Stimulated activated CD4-positive, alpha-beta T cell treated with anti-CD3 and anti-CD28 coated beads, Interleukin-4, amount 100 ng/mL, for 48 hours (primary cell): Measurements from ENCODE around the gene SEC22C.

Experiments
- DNase-seq, 2 donors: peaks; one replicate each; pipeline ENCODE4 v3.0.0-alpha.2; 2020; ENCODE audit warnings: low read depth in 2 of 2

Gene SEC22C

GRCh38 chr3:42535981-42536784 is 45.6 kb downstream of the SEC22C start:
- DNase-seq: peak; percentile 27 to 30

- no peak for DNase-seq
These were observed 48.4 kb downstream of the SEC22C start for GRCh38 chr3:42533161-42533897.

- no peak for DNase-seq
These were observed 49.5 kb downstream of the SEC22C start for GRCh38 chr3:42532229-42532628.

GRCh38 chr3:42531470-42531869 is 50.3 kb downstream of the SEC22C start:
- DNase-seq: no peak

GRCh38 chr3:42530073-42530472 is 51.7 kb downstream of the SEC22C start:
- DNase-seq: no peak

GRCh38 chr3:42529468-42529867 is 52.3 kb downstream of the SEC22C start:
- no peak for DNase-seq

GRCh38 chr3:42527368-42527917 is 54.3 kb downstream of the SEC22C start:
- no peak for DNase-seq

GRCh38 chr3:42526616-42527367 is 55.0 kb downstream of the SEC22C start:
- peak; percentile 40 to 41 for DNase-seq

- no peak for DNase-seq
These were observed 55.9 kb downstream of the SEC22C start for GRCh38 chr3:42525736-42526345.

GRCh38 chr3:42525212-42525611 is 56.6 kb downstream of the SEC22C start:
- DNase-seq: no peak

GRCh38 chr3:42524751-42525150 is 57.0 kb downstream of the SEC22C start:
- no peak for DNase-seq

GRCh38 chr3:42520906-42521305 is 60.9 kb downstream of the SEC22C start:
- no peak for DNase-seq

GRCh38 chr3:42520336-42520735 is 61.4 kb downstream of the SEC22C start:
- DNase-seq: no peak

- no peak for DNase-seq
These were observed 62.2 kb downstream of the SEC22C start for GRCh38 chr3:42519568-42519962.

GRCh38 chr3:42518800-42519567 is 62.8 kb downstream of the SEC22C start:
- DNase-seq: no peak

GRCh38 chr3:42517117-42517516 is 64.7 kb downstream of the SEC22C start:
- no peak for DNase-seq

- DNase-seq: no peak
These were observed 65.3 kb downstream of the SEC22C start for GRCh38 chr3:42516443-42516842.

GRCh38 chr3:42515976-42516375 is 65.8 kb downstream of the SEC22C start:
- no peak for DNase-seq

GRCh38 chr3:42515391-42515916 is 66.3 kb downstream of the SEC22C start:
- DNase-seq: no peak

- DNase-seq: no peak
These were observed 66.9 kb downstream of the SEC22C start for GRCh38 chr3:42514876-42515275.

GRCh38 chr3:42513521-42513920 is 68.2 kb downstream of the SEC22C start:
- DNase-seq: no peak
